ENCODE measurements around the gene OXCT1. TPM values are rescaled to one million over a fixed set of nuclear protein-coding genes. Genes with fewer than 3 reads are reported as not detected.

The OXCT1 gene
- total and polyA plus RNA-seq, 2 of the 4 experiments (the other 2 are of a cell fraction), result 14.2 to 16.3 TPM

- Histone ChIP-seq H3K56ac (ENCODE audit: extremely low read depth, insufficient read depth, low read length) (no peak overlapping the region), H3K18ac (ENCODE audit: low read depth, low read length) (no peak overlapping the region), H2BK15ac (ENCODE audit: low read depth, low read length) (no peak overlapping the region), H2BK5ac (ENCODE audit: low read depth, low read length, poor library complexity, severe bottlenecking) (no peak overlapping the region), H3K4ac (ENCODE audit: low read depth, low read length) (no peak overlapping the region), H3K27ac (ENCODE audit: insufficient read depth, low read length) (no peak overlapping the region), H3K9me3 (ENCODE audit: control insufficient read depth, insufficient read depth, low read length) (no peaks in the 10 kb centered on the region), H2BK20ac (ENCODE audit: low read depth, low read length) (no peak overlapping the region), H2AFZ (replicated peaks; ENCODE audit: low read length, poor library complexity) (no peak overlapping the region), H2AK5ac (ENCODE audit: low read depth, low read length) (no peak overlapping the region), H3K23ac (ENCODE audit: low read depth, low read length) (no peak overlapping the region), H4K5ac (ENCODE audit: low read depth, low read length) (no peak overlapping the region), H3K79me1 (ENCODE audit: low read depth in 1 of 2, low read length in 2 of 2) (peaks cover 0 to 7% of the 10 kb centered on the region in 2 experiments; a peak in 1 of 4 replicates), H3K36me3 (ENCODE audit: control insufficient read depth, insufficient read depth, low read length) (no peaks in the 10 kb centered on the region; the same call in none of the 2 replicates), H3K9me1 (ENCODE audit: insufficient read depth, low read length) (peaks cover 7% of the 10 kb centered on the region), H3K27me3 (ENCODE audit: control insufficient read depth, insufficient read depth, low read length) (no peaks in the 10 kb centered on the region), H3K14ac (replicated peaks; ENCODE audit: low read depth, low read length) (no peak overlapping the region), H2BK120ac (ENCODE audit: low read depth, low read length) (no peak overlapping the region), H4K8ac (ENCODE audit: low read depth in 2 of 2, low read length in 2 of 2) (no peak overlapping the region), H3K4me2 (ENCODE audit: low read depth, low read length) (no peak overlapping the region), H4K20me1 (ENCODE audit: insufficient read depth, low read length) (no peaks in the 10 kb centered on the region), H3K9ac (ENCODE audit: low read depth, low read length) (no peak overlapping the region), H3K4me1 (ENCODE audit: control insufficient read depth, insufficient read depth, low read length) (peaks cover 4% of the 10 kb centered on the region; the same call in 1 of the 2 replicates), H2AK9ac (replicated peaks; ENCODE audit: low read depth, low read length, poor library complexity) (no peak overlapping the region), H3K4me3 (ENCODE audit: insufficient read depth, low read depth, low read length) (no peak overlapping the region), H4K91ac (ENCODE audit: insufficient read depth, low read depth, low read length) (no peak overlapping the region)
- no TSS peak for BruUV-seq (replicated peaks)
- no peak for TF ChIP-seq MAZ (IDR thresholded peaks at IDR 0.05; ENCODE audit: borderline replicate concordance, low read depth, low read length)
- DNase-seq (no peak), ATAC-seq (ENCODE audit: low read depth) (no peak)
- intact Hi-C loops (cut with micrococcal nuclease), result no loop called here
- dilution Hi-C loops (cut with HindIII; ENCODE audit: low sequenced_read_pairs, unreplicated experiment), result no loop called here
- ChIA-PET CTCF (no interaction called here), POLR2A (ENCODE audit: unreplicated experiment) (no interaction called here)
- in situ Hi-C loops (cut with MboI; ENCODE audit: low sequenced_read_pairs), result loop anchor here (10.0 to 25.0 kb wide), 2 partner anchors 569 to 926 kb away; partner anchors contain the start of gene C7
- WGBS, 2 experiments (ENCODE audit: extremely low coverage in 2 of 2, insufficient read length in 1 of 2), result 89% methylated on average over 3 of the region's 3 CpGs; no CpG with 5 or more reads in 1 of the 2 experiments
Measured at GRCh38 chr5:41831155-41831554, 39.1 kb downstream of the OXCT1 start.
